Stimulated activated CD4-positive, alpha-beta T cell treated with anti-CD3 and anti-CD28 coated beads, Interleukin-2, amount 100 ng/mL, for 4 hours (primary cell): ENCODE results near the gene ESF1.
"Not testable (repeated sequence)": the region's sequence is repeated elsewhere in the genome, so short reads cannot be mapped to it uniquely, and the experiment has no call there.

Source experiments
- DNase-seq: peaks from one replicate; pipeline ENCODE4 v3.0.0-alpha.2; 2020; ENCODE audit warnings: low read depth

The ESF1 gene

GRCh38 chr20:13739731-13740649 is 44.7 kb downstream of the ESF1 start:
- no peak for DNase-seq

- DNase-seq, result not testable (repeated sequence)
Measured at GRCh38 chr20:13738187-13738586, 46.5 kb downstream of the ESF1 start.

GRCh38 chr20:13736436-13737191 is 48.1 kb downstream of the ESF1 start:
- no peak for DNase-seq

- DNase-seq, result no peak
Measured at GRCh38 chr20:13735826-13736225, 48.9 kb downstream of the ESF1 start.

GRCh38 chr20:13723011-13723410 is 61.7 kb downstream of the ESF1 start:
- DNase-seq, result no peak

DNA sequence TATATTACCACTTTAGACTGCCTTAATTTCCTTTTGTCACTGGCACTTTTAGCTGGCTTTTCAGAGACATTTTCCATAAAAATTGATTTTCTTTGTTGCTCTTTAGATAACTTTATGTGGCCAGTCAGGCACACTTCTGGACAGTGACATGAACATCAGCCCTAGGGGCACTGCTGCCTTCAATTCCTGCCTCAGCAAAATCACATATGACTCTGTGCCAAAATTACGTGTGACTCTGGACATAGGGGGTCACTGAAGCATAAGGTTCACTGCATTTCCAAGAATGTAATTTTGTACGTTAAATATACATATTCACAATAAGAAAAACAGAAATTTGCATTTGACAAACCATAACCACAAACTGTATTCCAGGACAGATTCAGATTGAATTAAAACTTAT is 66.5 kb downstream of the ESF1 start:
- no peak for DNase-seq

DNA sequence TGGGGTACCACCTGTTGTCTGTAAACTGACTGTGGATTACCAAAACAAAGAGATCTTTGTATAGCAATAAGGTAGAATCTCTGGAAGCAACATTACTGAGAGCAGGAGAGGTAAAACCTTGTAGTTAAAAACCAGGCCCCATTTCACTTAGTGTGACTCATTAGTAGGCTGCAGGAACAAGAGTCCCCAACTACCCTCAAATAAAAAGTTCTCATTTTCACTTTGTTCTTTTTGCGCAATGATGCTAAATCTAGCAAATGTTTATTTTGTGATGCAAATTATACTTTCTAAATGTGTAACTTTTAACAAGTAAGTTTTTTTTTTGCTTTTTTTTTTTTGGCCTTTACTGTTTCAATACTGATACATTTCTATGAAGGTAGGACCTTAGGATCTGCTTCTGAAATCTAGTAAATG is 67.1 kb downstream of the ESF1 start:
- DNase-seq, result no peak

DNA sequence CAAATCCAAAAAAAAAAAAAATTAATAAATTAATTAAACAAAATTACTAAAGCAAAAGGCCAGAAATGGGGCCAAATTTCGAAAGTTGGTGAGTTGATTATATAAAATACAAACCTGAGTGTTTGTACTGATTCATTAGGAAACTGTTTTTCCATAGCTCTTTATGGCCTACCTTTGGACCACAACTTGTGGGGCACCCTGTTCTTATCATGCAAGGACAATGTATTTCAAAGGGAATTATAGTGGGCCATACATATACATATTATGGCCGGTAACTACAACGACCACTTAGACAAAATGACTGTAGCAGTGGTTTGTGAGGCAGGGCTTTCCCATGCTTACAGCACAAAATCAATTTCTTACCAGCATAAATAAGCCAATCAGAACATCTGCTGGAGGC is 69.5 kb downstream of the ESF1 start:
- no peak for DNase-seq

- no peak for DNase-seq
Measured at GRCh38 chr20:13708234-13708633, 76.5 kb downstream of the ESF1 start.

- no peak for DNase-seq
Measured at GRCh38 chr20:13703265-13703664, 81.5 kb downstream of the ESF1 start.

GRCh38 chr20:13701486-13701885 is 83.2 kb downstream of the ESF1 start:
- DNase-seq, result no peak

DNA sequence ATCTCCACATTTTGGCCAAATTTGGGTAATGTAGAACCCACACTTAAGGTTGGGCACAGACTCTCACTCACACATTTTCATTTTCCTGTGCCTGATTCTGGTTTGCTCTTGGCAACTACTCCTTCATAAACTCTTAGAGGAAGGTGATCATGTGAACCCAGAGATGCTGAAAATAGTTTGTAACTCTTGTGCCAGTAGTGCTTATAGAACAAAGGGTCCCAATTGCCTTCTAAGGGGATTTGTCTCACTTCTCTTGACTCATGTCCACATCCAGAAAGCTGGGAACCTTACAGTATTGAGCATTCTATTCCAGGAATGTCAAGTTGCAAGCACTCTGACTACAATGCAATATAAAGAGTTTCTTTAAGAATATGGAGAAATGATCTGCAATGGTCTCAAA is 84.0 kb downstream of the ESF1 start:
- DNase-seq, result no peak

- no peak for DNase-seq
Measured at GRCh38 chr20:13694420-13695150, 90.1 kb downstream of the ESF1 start.

- DNase-seq, result no peak
Measured at GRCh38 chr20:13692802-13693736, 91.7 kb downstream of the ESF1 start.

- no peak for DNase-seq
Measured at GRCh38 chr20:13690943-13691342, 93.8 kb downstream of the ESF1 start.

- no peak for DNase-seq
Measured at GRCh38 chr20:13687815-13688214, 96.9 kb downstream of the ESF1 start.

- DNase-seq, result no peak
Measured at GRCh38 chr20:13685623-13686022, 99.1 kb downstream of the ESF1 start.

DNA sequence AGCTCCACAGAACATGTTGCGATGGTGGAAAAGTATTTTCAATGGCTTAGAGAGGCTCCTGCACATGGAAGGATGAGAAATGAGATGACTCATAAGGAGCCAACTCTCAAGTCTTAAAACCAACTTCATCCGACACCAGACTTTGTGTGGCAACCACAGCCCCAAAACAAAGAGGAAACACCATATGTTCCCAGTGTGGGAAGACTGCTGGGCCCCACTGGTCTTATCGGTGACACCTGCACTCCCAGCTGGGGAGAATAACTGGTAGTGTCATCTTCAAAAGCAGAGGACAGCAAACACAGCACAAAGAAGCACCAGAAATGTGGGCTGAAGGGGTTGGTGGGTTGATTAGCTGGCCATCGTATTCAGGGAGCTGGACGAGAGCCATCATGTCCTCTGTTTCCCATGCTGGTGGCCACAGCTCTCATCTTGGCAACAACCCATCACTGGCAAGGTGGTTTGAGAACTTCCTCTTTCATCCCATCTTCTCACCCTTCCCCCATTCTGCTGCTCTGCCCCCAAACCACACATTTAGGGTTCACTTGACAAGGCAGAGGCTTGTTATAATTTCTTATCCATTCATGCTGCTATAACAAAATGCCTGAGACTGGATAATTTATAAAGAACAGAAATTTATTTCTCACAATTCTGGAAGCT is 100.0 kb downstream of the ESF1 start:
- DNase-seq, result no peak

- DNase-seq, result no peak
Measured at GRCh38 chr20:13683833-13684232, 100.9 kb downstream of the ESF1 start.

- no peak for DNase-seq
Measured at GRCh38 chr20:13681248-13682125, 103.2 kb downstream of the ESF1 start.
